T47D (cell line): ENCODE data around the gene ANKS3.

Experiments used
- DNase-seq, 2 experiments: peaks; one replicate each; pipeline versions ENCODE4 v3.0.0 to v3.0.0-alpha.2; 2011 to 2012; ENCODE audit warnings: low read depth in 1 of 2, low spot score in 1 of 2
- JUND ChIP-seq: IDR thresholded peaks from 2 replicates; pipeline ENCODE4 v1.6.1; 2012; ENCODE audit warnings: low read depth
- in situ Hi-C: cut with HindIII; loops from 2 replicates; pipeline ENCODE4 v1.10.0; 2016; ENCODE audit warnings: low sequenced_read_pairs, low pct_unique_long_range_greater_than_20kb

Gene ANKS3

GRCh38 chr16:4767872-4768548, 33.9 kb upstream of the ANKS3 start:
- no peak for DNase-seq
- in situ Hi-C loops: no loop called here
- TF ChIP-seq JUND: no peak

- peak; percentile 94 to 96 for DNase-seq
- in situ Hi-C loops: no loop called here
- TF ChIP-seq JUND: no peak
Measured at GRCh38 chr16:4766875-4767628, 33.0 kb upstream of the ANKS3 start, which contains the start of gene ZNF500. Gene ZNF500 (minus strand): TSS chr16:4767162. CDS start chr16:4765978, 1,184 bp downstream.

- in situ Hi-C loops: no loop called here
- TF ChIP-seq JUND: no peak
- DNase-seq: no peak
Measured at GRCh38 chr16:4765511-4766474, 31.7 kb upstream of the ANKS3 start.

- DNase-seq: peak in 1 of 2 experiments; percentile 18
- in situ Hi-C loops: no loop called here
- TF ChIP-seq JUND: no peak
Measured at GRCh38 chr16:4763791-4764190, 29.7 kb upstream of the ANKS3 start.

- in situ Hi-C loops: no loop called here
- no peak for DNase-seq
- no peak for TF ChIP-seq JUND
Measured at GRCh38 chr16:4762205-4762604, 28.1 kb upstream of the ANKS3 start.

- TF ChIP-seq JUND: no peak
- in situ Hi-C loops: no loop called here
- no peak for DNase-seq
Measured at GRCh38 chr16:4760221-4760910, 26.3 kb upstream of the ANKS3 start.

GRCh38 chr16:4755687-4756086, 21.6 kb upstream of the ANKS3 start:
- no peak for TF ChIP-seq JUND
- in situ Hi-C loops: no loop called here
- no peak for DNase-seq

GRCh38 chr16:4754865-4755264, 20.8 kb upstream of the ANKS3 start:
- DNase-seq: no peak
- in situ Hi-C loops: no loop called here
- no peak for TF ChIP-seq JUND

GRCh38 chr16:4753227-4753626, 19.2 kb upstream of the ANKS3 start:
- DNase-seq: no peak
- in situ Hi-C loops: no loop called here
- TF ChIP-seq JUND: no peak

- TF ChIP-seq JUND: no peak
- no peak for DNase-seq
- in situ Hi-C loops: no loop called here
Measured at GRCh38 chr16:4752351-4753100, 18.5 kb upstream of the ANKS3 start.

GRCh38 chr16:4750896-4751295, 16.8 kb upstream of the ANKS3 start:
- DNase-seq: no peak
- TF ChIP-seq JUND: no peak
- in situ Hi-C loops: no loop called here
